Astrocyte (in vitro differentiated cells and primary cell): Measurements from ENCODE around the gene HYAL2.
"Not testable (repeated sequence)": the region's sequence is repeated elsewhere in the genome, so short reads cannot be mapped to it uniquely, and the experiment has no call there.

Experiments used
- EZH2 ChIP-seq: IDR thresholded peaks from 2 replicates; pipeline ENCODE4 v1.6.1; 2012; ENCODE audit warnings: mild to moderate bottlenecking, low read length, inconsistent platforms; ENCODE audit not compliant: insufficient read depth
- TF ChIP-seq, protein P1 (sequence below): IDR thresholded peaks from 2 replicates; pipeline ENCODE4 v1.5.1; 2011; ENCODE audit warnings: low read depth, mild to moderate bottlenecking, inconsistent platforms, low read length, moderate library complexity; ENCODE audit not compliant: insufficient read depth

DNA sequence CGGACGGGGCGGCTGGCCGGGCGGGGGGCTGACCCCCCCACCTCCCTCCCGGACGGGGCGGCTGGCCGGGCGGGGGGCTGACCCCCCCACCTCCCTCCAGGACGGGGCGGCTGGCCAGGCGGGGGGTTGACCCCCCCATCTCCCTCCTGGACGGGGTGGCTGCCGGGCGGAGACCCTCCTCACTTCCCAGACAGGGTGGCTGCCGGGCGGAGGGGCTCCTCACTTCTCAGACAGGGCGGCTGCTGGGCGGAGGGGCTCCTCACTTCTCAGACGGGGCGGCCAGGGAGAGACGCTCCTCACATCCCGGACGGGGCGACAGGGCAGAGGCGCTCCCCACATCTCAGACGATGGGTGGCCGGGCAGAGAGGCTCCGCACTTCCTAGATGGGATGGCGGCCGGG lies 10.5 kb downstream of the HYAL2 start:
- TF ChIP-seq EZH2 = not testable (repeated sequence)
- TF ChIP-seq, protein P1, sequence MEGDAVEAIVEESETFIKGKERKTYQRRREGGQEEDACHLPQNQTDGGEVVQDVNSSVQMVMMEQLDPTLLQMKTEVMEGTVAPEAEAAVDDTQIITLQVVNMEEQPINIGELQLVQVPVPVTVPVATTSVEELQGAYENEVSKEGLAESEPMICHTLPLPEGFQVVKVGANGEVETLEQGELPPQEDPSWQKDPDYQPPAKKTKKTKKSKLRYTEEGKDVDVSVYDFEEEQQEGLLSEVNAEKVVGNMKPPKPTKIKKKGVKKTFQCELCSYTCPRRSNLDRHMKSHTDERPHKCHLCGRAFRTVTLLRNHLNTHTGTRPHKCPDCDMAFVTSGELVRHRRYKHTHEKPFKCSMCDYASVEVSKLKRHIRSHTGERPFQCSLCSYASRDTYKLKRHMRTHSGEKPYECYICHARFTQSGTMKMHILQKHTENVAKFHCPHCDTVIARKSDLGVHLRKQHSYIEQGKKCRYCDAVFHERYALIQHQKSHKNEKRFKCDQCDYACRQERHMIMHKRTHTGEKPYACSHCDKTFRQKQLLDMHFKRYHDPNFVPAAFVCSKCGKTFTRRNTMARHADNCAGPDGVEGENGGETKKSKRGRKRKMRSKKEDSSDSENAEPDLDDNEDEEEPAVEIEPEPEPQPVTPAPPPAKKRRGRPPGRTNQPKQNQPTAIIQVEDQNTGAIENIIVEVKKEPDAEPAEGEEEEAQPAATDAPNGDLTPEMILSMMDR = not testable (repeated sequence)
